ENCODE data around the gene SIM2.

- no peak for TF ChIP-seq CTCF (IDR thresholded peaks at IDR 0.05; ENCODE audit: low read depth, low read length, poor library complexity, severe bottlenecking)
- TF ChIP-seq EZH2phosphoT487 (IDR thresholded peaks at IDR 0.05; ENCODE audit: borderline replicate concordance, low read length) = no peak
Measured at GRCh38 chr21:36706951-36707762, 8.2 kb downstream of the SIM2 start.

Data from DOHH2 (cell line).